A549 (cell line): ENCODE results near the gene RTN4R. TPM values are rescaled to one million over a fixed set of nuclear protein-coding genes. Genes with fewer than 3 reads are reported as not detected.

Experiments
- ATAC-seq, 2 experiments: fragments of 200-7000 bp in 1 of 2; fragments of >200 bp in 1 of 2; cut with Nextera tagmentation in 1 of 2; cut with Tn5 transposase in 1 of 2; 3 replicates each; pipeline versions ENCODE4 v1.8.0 to v1.9.1; 2018 to 2020; ENCODE audit warnings: mild to moderate bottlenecking in 1 of 2, moderate library complexity in 1 of 2
- CTCF ChIA-PET: fragments of 300-600 bp; sonication (Branson Sonifier 250); formaldehyde crosslinking; extraction: SDS; loops from one replicate; lab custom pipeline; 2021; ENCODE audit warnings: antibody characterized with exemption, inconsistent platforms; lab: Yijun Ruan, JAX
- POLR2A ChIA-PET: fragments of 350-600 bp; formaldehyde crosslinking; extraction: SDS; loops from one replicate; lab custom pipeline; 2021; ENCODE audit warnings: antibody characterized with exemption, inconsistent platforms; lab: Yijun Ruan, JAX
- DNase-seq, 2 experiments: peaks; one replicate each; pipeline versions ENCODE4 v3.0.0 to v3.0.0-alpha.2; 2011 to 2016; ENCODE audit warnings: low read depth in 1 of 2, low spot score in 1 of 2
- FAIRE-seq: peaks from 2 replicates; lab custom pipeline; 2011; peaks lifted over from hg19 to GRCh38; lab: Jason Lieb, UNC
- H3K27ac ChIP-seq, 2 experiments: fragments of >200 bp; sonication (Bioruptor Twin); formaldehyde crosslinking; 3 replicates each; pipeline ENCODE4 v1.5.1; 2016 to 2017
- H3K4me1 ChIP-seq: fragments of >200 bp; sonication (Bioruptor Twin); formaldehyde crosslinking; 3 replicates; pipeline ENCODE4 v1.6.1; 2016
- H3K4me2 ChIP-seq: fragments of >200 bp; sonication (Bioruptor Twin); formaldehyde crosslinking; 3 replicates; pipeline ENCODE4 v1.6.1; 2016
- H3K4me3 ChIP-seq: fragments of >200 bp; sonication (Bioruptor Twin); formaldehyde crosslinking; 3 replicates; pipeline ENCODE4 v1.5.1; 2016
- H3K9me3 ChIP-seq: fragments of >200 bp; sonication (Bioruptor Twin); formaldehyde crosslinking; 3 replicates; pipeline ENCODE4 v1.6.1; 2016
- ATOH8 ChIP-seq: fragments of 250-450 bp; sonication (Bioruptor Pico); IDR thresholded peaks from 2 replicates; pipeline ENCODE4 v1.5.0; 2020; ENCODE audit warnings: low read depth, mild to moderate bottlenecking, moderate library complexity
- BHLHE40 ChIP-seq: IDR thresholded peaks from 2 replicates; pipeline ENCODE4 v1.6.1; 2012; ENCODE audit warnings: low read depth, low read length, inconsistent platforms
- CBX2 ChIP-seq: fragments of 200-600 bp; sonication (generic); IDR thresholded peaks from 2 replicates; pipeline ENCODE4 v1.6.1; 2016; ENCODE audit warnings: low read depth, mild to moderate bottlenecking, borderline replicate concordance
- CBX8 ChIP-seq: fragments of 200-600 bp; sonication (generic); IDR thresholded peaks from 2 replicates; pipeline ENCODE4 v1.6.1; 2016
- EHMT2 ChIP-seq: fragments of 200-600 bp; sonication (generic); IDR thresholded peaks from 2 replicates; pipeline ENCODE4 v1.6.1; 2016; ENCODE audit warnings: antibody characterized with exemption, low read depth, mild to moderate bottlenecking, moderate library complexity
- EP300 ChIP-seq, 2 experiments: fragments of >200 bp; sonication (Bioruptor Twin); formaldehyde crosslinking; IDR thresholded peaks; 2 replicates in 1 of 2; 3 replicates in 1 of 2; pipeline ENCODE4 v1.6.1; 2016 to 2017
- ESRRA ChIP-seq: fragments of 150-350 bp; IDR thresholded peaks from 2 replicates; pipeline ENCODE4 v1.6.1; 2014; ENCODE audit warnings: mild to moderate bottlenecking, low read length, borderline replicate concordance
- FOXS1 ChIP-seq: fragments of 250-450 bp; sonication (Bioruptor Pico); IDR thresholded peaks from 2 replicates; pipeline ENCODE4 v1.5.0; 2020; ENCODE audit warnings: mild to moderate bottlenecking, moderate library complexity
- GATA3 ChIP-seq: IDR thresholded peaks from 2 replicates; pipeline ENCODE4 v1.6.1; 2012; ENCODE audit warnings: borderline replicate concordance
- HDAC2 ChIP-seq: fragments of 200-600 bp; sonication (generic); IDR thresholded peaks from 2 replicates; pipeline ENCODE4 v1.6.1; 2016
- HOXA7 ChIP-seq: fragments of 250-450 bp; sonication (Bioruptor Pico); IDR thresholded peaks from 2 replicates; pipeline ENCODE4 v1.5.0; 2020; ENCODE audit warnings: mild to moderate bottlenecking, moderate library complexity
- JUNB ChIP-seq: fragments of >200 bp; sonication (Bioruptor Twin); formaldehyde crosslinking; IDR thresholded peaks from 2 replicates; pipeline ENCODE4 v1.6.1; 2016
- MAFK ChIP-seq: fragments of 450-650 bp; IDR thresholded peaks from 2 replicates; pipeline ENCODE4 v1.6.1; 2014; ENCODE audit not compliant: partially characterized antibody
- MAX ChIP-seq: IDR thresholded peaks from 2 replicates; pipeline ENCODE4 v1.6.1; 2012
- MAZ ChIP-seq: fragments of 150-350 bp; IDR thresholded peaks from 2 replicates; pipeline ENCODE4 v1.6.1; 2014; ENCODE audit warnings: antibody characterized with exemption, low read depth, low read length, borderline replicate concordance
- NPAS2 ChIP-seq: fragments of 250-450 bp; sonication (Bioruptor Pico); IDR thresholded peaks from 2 replicates; pipeline ENCODE4 v1.8.0; 2022; ENCODE audit warnings: mild to moderate bottlenecking, moderate library complexity, borderline replicate concordance
- NR3C1 ChIP-seq: fragments of >200 bp; sonication (Bioruptor Twin); formaldehyde crosslinking; IDR thresholded peaks from 3 replicates; pipeline ENCODE4 v1.6.1; 2017
- PBX3 ChIP-seq: IDR thresholded peaks from 2 replicates; pipeline ENCODE4 v1.6.1; 2012
- POLR2AphosphoS2 ChIP-seq: conservative IDR thresholded peaks from 2 replicates; pipeline ENCODE4 v1.6.1; 2012; ENCODE audit warnings: low read length, improper control_type of control experiment, inconsistent platforms
- RAD21 ChIP-seq, 2 experiments: fragments of >200 bp in 1 of 2; sonication (Bioruptor Twin) in 1 of 2; formaldehyde crosslinking in 1 of 2; IDR thresholded peaks in 1 of 2; conservative IDR thresholded peaks in 1 of 2; 2 replicates in 1 of 2; 3 replicates in 1 of 2; pipeline ENCODE4 v1.6.1; 2012 to 2018; ENCODE audit warnings: inconsistent platforms in 1 of 2
- RCOR1 ChIP-seq: fragments of 150-350 bp; IDR thresholded peaks from 2 replicates; pipeline ENCODE4 v1.6.1; 2014; ENCODE audit warnings: antibody characterized with exemption, low read length, low read depth
- REST ChIP-seq: fragments of 200-600 bp; sonication (generic); IDR thresholded peaks from 2 replicates; pipeline ENCODE4 v1.6.1; 2016; ENCODE audit warnings: antibody characterized with exemption, mild to moderate bottlenecking, moderate library complexity
- SREBF2 ChIP-seq: fragments of 450-650 bp; IDR thresholded peaks from 2 replicates; pipeline ENCODE4 v1.6.1; 2014; ENCODE audit warnings: mild to moderate bottlenecking, moderate library complexity
- TFCP2L1 ChIP-seq: fragments of 250-450 bp; sonication (Bioruptor Pico); IDR thresholded peaks from 2 replicates; pipeline ENCODE4 v1.5.0; 2021; ENCODE audit warnings: mild to moderate bottlenecking
- TP53 ChIP-seq: fragments of 250-450 bp; sonication (Bioruptor Pico); IDR thresholded peaks from 2 replicates; pipeline ENCODE4 v1.5.0; 2021; ENCODE audit warnings: mild to moderate bottlenecking, moderate library complexity
- ZC3H11A ChIP-seq: fragments of 450-650 bp; IDR thresholded peaks from 2 replicates; pipeline ENCODE4 v1.6.1; 2014; ENCODE audit warnings: antibody characterized with exemption, mild to moderate bottlenecking
- ZFP36 ChIP-seq: fragments of 450-650 bp; IDR thresholded peaks from 2 replicates; pipeline ENCODE4 v1.6.1; 2014; ENCODE audit warnings: borderline replicate concordance; ENCODE audit not compliant: partially characterized antibody
- ZNF302 ChIP-seq: fragments of 250-450 bp; sonication (Bioruptor Pico); IDR thresholded peaks from 2 replicates; pipeline ENCODE4 v1.9.0; 2021; ENCODE audit warnings: inconsistent platforms, mild to moderate bottlenecking, moderate library complexity
- ZSCAN20 ChIP-seq: fragments of 250-450 bp; sonication (Bioruptor Pico); IDR thresholded peaks from 2 replicates; pipeline ENCODE4 v1.8.0; 2022; ENCODE audit warnings: mild to moderate bottlenecking, moderate library complexity
- WGBS: methylation state at CpG from one replicate; pipeline ENCODE4 v1.1.6; 2017; ENCODE audit errors: missing lambda C conversion rate; 5-methylcytosine and 5-hydroxymethylcytosine counted together
- polyA plus RNA-seq, 4 experiments: library from polyadenylated mRNA; depleted of rRNA in 3 of 4; stranded (reverse); fragments of >200 nt; fragmentation: RNase III in 1 of 4; extraction: RNeasy Plus Mini Kit Qiagen cat#74134 plus additional on column Dnase treatment in 1 of 4; gene quantifications; 2 replicates in 3 of 4; 3 replicates in 1 of 4; pipeline ENCODE4 v1.2.3, GENCODE V29; 2011 to 2017

RTN4R gene
- polyA plus RNA-seq, 2 of the 4 experiments (the other 2 are of a cell fraction), result 1.0 to 2.7 TPM

GRCh38 chr22:20229916-20230775 is 38.0 kb downstream of the RTN4R start:
- H3K4me3 ChIP-seq, result no peak overlapping the region
- no peaks in the 10 kb centered on the region for H3K9me3 ChIP-seq
- FAIRE-seq, result no peak
- no peak overlapping the region for H3K27ac ChIP-seq
- no peak for TF ChIP-seq SREBF2
- TF ChIP-seq FOXS1 (CRISPR knock-in tag), result no peak
- TF ChIP-seq TP53, result no peak
- no peak for TF ChIP-seq GATA3
- TF ChIP-seq ZSCAN20, result no peak
- no peak for TF ChIP-seq NPAS2
- no peak for TF ChIP-seq REST
- TF ChIP-seq ZC3H11A, result no peak
- no peak for TF ChIP-seq RAD21 (conservative IDR thresholded peaks at IDR 0.05 in 1 of 2, IDR thresholded peaks at IDR 0.05 in 1 of 2)
- TF ChIP-seq BHLHE40, result no peak
- no peak for TF ChIP-seq JUNB
- no peak for TF ChIP-seq MAZ
- no peak for TF ChIP-seq HOXA7
- TF ChIP-seq NR3C1, result no peak
- no peak for TF ChIP-seq MAX
- no peak for TF ChIP-seq HDAC2
- no peak for TF ChIP-seq ZFP36
- H3K4me1 ChIP-seq, result no peaks in the 10 kb centered on the region
- ChIA-PET CTCF (interaction anchor here (2.0 kb wide), 1 partner anchor 9 kb away, joined by 5 read pairs; no protein-coding TSS in a partner anchor), POLR2A (no interaction called here)
- no peak overlapping the region for H3K4me2 ChIP-seq
- no peak for ATAC-seq
- 48% methylated on average over 15 of the region's 24 CpGs for WGBS
- DNase-seq, result no peak

GRCh38 chr22:20228939-20229272 is 39.2 kb downstream of the RTN4R start:
- H3K9me3 ChIP-seq, result no peaks in the 10 kb centered on the region
- TF ChIP-seq EHMT2 (no peak), POLR2AphosphoS2 (no peak)
- no peak overlapping the region for H3K4me3 ChIP-seq
- ChIA-PET POLR2A (no interaction called here), CTCF (interaction anchor here (1.1 to 2.0 kb wide), 2 partner anchors 10 to 72 kb away, joined by 4 to 5 read pairs; no protein-coding TSS in a partner anchor)
- no peak for FAIRE-seq
- no peak overlapping the region for H3K4me2 ChIP-seq
- H3K27ac ChIP-seq, result no peak overlapping the region
- WGBS, result 50% methylated on average over 2 of the region's 5 CpGs
- no peaks in the 10 kb centered on the region for H3K4me1 ChIP-seq
- ATAC-seq, result no peak
- DNase-seq, result no peak

- H3K4me2 ChIP-seq, result no peak overlapping the region
- no peak overlapping the region for H3K4me3 ChIP-seq
- H3K27ac ChIP-seq, result no peak overlapping the region
- 45% methylated on average over 16 of the region's 23 CpGs for WGBS
- ATAC-seq, result no peak
- no peak for FAIRE-seq
- CTCF ChIA-PET, result interaction anchor here (1.1 to 1.4 kb wide), 2 partner anchors 71 kb away, joined by 3 to 4 read pairs; no protein-coding TSS in a partner anchor
- no peaks in the 10 kb centered on the region for H3K4me1 ChIP-seq
- no peaks in the 10 kb centered on the region for H3K9me3 ChIP-seq
- DNase-seq, result no peak
- POLR2A ChIA-PET, result no interaction called here
- no peak for TF ChIP-seq ATOH8 (CRISPR knock-in tag)
- TF ChIP-seq ESRRA, result no peak
- no peak for TF ChIP-seq ZNF302 (CRISPR knock-in tag)
- no peak for TF ChIP-seq RCOR1
- TF ChIP-seq CBX8, result no peak
- TF ChIP-seq HDAC2, result no peak
- no peak for TF ChIP-seq MAZ
- no peak for TF ChIP-seq CBX2
- no peak for TF ChIP-seq TFCP2L1 (CRISPR knock-in tag)
- TF ChIP-seq PBX3, result no peak
- no peak for TF ChIP-seq EP300 (IDR thresholded peaks at IDR 0.05)
- no peak for TF ChIP-seq MAFK
Observed at GRCh38 chr22:20228055-20228938, 39.8 kb downstream of the RTN4R start.
